Nephron progenitor cell (in vitro differentiated cells): Measurements from ENCODE around the gene RIMBP2.

Source experiments
- DNase-seq: peaks from one replicate; pipeline ENCODE4 v3.0.0; 2021
- H3K27ac Mint-ChIP-seq: 2 replicates; pipeline ENCODE4 v1.8.0; 2021; ENCODE audit warnings: mild to moderate bottlenecking, moderate library complexity, mixed read lengths
- H3K27me3 Mint-ChIP-seq: 2 replicates; pipeline ENCODE4 v1.8.0; 2021; ENCODE audit warnings: mild to moderate bottlenecking, low read depth, mixed read lengths; ENCODE audit not compliant: poor library complexity
- H3K36me3 Mint-ChIP-seq: 2 replicates; pipeline ENCODE4 v1.8.0; 2021; ENCODE audit warnings: low read depth, mixed read lengths
- H3K4me1 Mint-ChIP-seq: 2 replicates; pipeline ENCODE4 v1.8.0; 2021; ENCODE audit warnings: mixed read lengths
- H3K4me3 Mint-ChIP-seq: 2 replicates; pipeline ENCODE4 v1.8.0; 2021; ENCODE audit warnings: mild to moderate bottlenecking, moderate library complexity, mixed read lengths
- H3K9me3 Mint-ChIP-seq: 2 replicates; pipeline ENCODE4 v1.8.0; 2021; ENCODE audit warnings: mild to moderate bottlenecking, moderate library complexity, mixed read lengths
- CTCF ChIP-seq: fragments of 200-600 bp; sonication (generic); IDR thresholded peaks from 2 replicates; pipeline ENCODE4 v1.5.0; 2021; ENCODE audit warnings: antibody characterized with exemption

Gene RIMBP2

GRCh38 chr12:130592641-130593040 lies 123.5 kb downstream of the RIMBP2 start:
- H3K4me3 Mint-ChIP-seq: no peak overlapping the region
- no peak overlapping the region for H3K27ac Mint-ChIP-seq
- TF ChIP-seq CTCF: no peak
- no peaks in the 10 kb centered on the region for H3K36me3 Mint-ChIP-seq
- no peak for DNase-seq
- H3K4me1 Mint-ChIP-seq: peaks cover 4% of the 10 kb centered on the region
- peaks cover 16% of the 10 kb centered on the region for H3K9me3 Mint-ChIP-seq
- peaks cover 18% of the 10 kb centered on the region for H3K27me3 Mint-ChIP-seq

- no peak overlapping the region for H3K27ac Mint-ChIP-seq
- H3K9me3 Mint-ChIP-seq: peaks cover 12% of the 10 kb centered on the region
- no peaks in the 10 kb centered on the region for H3K36me3 Mint-ChIP-seq
- TF ChIP-seq CTCF: no peak
- DNase-seq: no peak
- H3K4me3 Mint-ChIP-seq: no peak overlapping the region
- peaks cover 18% of the 10 kb centered on the region for H3K27me3 Mint-ChIP-seq
- H3K4me1 Mint-ChIP-seq: peaks cover 4% of the 10 kb centered on the region
Observed at GRCh38 chr12:130591736-130592135, 124.4 kb downstream of the RIMBP2 start.

GRCh38 chr12:130590685-130591084 lies 125.4 kb downstream of the RIMBP2 start:
- Mint-ChIP-seq H3K27me3 (peaks cover 18% of the 10 kb centered on the region), H3K36me3 (no peaks in the 10 kb centered on the region), H3K4me1 (peaks cover 4% of the 10 kb centered on the region), H3K27ac (no peak overlapping the region), H3K9me3 (peaks cover 18% of the 10 kb centered on the region), H3K4me3 (no peak overlapping the region)
- no peak for TF ChIP-seq CTCF
- no peak for DNase-seq

GRCh38 chr12:130589540-130590317 lies 126.4 kb downstream of the RIMBP2 start:
- TF ChIP-seq CTCF: no peak
- Mint-ChIP-seq H3K27ac (no peak overlapping the region), H3K9me3 (peaks cover 18% of the 10 kb centered on the region), H3K4me1 (peaks cover 4% of the 10 kb centered on the region), H3K4me3 (no peak overlapping the region), H3K27me3 (peaks cover 23% of the 10 kb centered on the region), H3K36me3 (no peaks in the 10 kb centered on the region)
- DNase-seq: no peak

- no peaks in the 10 kb centered on the region for H3K36me3 Mint-ChIP-seq
- no peak for TF ChIP-seq CTCF
- no peak for DNase-seq
- H3K4me3 Mint-ChIP-seq: no peak overlapping the region
- peaks cover 23% of the 10 kb centered on the region for H3K27me3 Mint-ChIP-seq
- no peak overlapping the region for H3K27ac Mint-ChIP-seq
- H3K4me1 Mint-ChIP-seq: peaks cover 4% of the 10 kb centered on the region
- H3K9me3 Mint-ChIP-seq: peaks cover 18% of the 10 kb centered on the region
Observed at GRCh38 chr12:130588696-130589539, 127.2 kb downstream of the RIMBP2 start.
